Keratinocyte (primary cell): ENCODE results near the gene WDR4. TPM values are rescaled to one million over a fixed set of nuclear protein-coding genes. Genes with fewer than 3 reads are reported as not detected.

Source experiments
- DNase-seq: peaks from one replicate; pipeline ENCODE4 v3.0.0-alpha.2; 2011; ENCODE audit warnings: low read depth, missing footprints, low spot score
- FAIRE-seq: peaks from 2 replicates; lab custom pipeline; 2011; peaks lifted over from hg19 to GRCh38; lab: Jason Lieb, UNC
- H2AFZ ChIP-seq: 2 replicates; pipeline ENCODE4 v1.6.0; 2012; ENCODE audit warnings: low read length, control low read depth, inconsistent platforms; ENCODE audit not compliant: control insufficient read depth
- H3K27ac ChIP-seq: 2 replicates; pipeline ENCODE4 v1.5.1; 2011; ENCODE audit warnings: low read length; ENCODE audit not compliant: control insufficient read depth, insufficient read depth
- H3K27me3 ChIP-seq: 3 replicates; pipeline ENCODE4 v1.6.0; 2011; ENCODE audit warnings: low read length; ENCODE audit not compliant: control insufficient read depth, insufficient read depth; ENCODE audit errors: extremely low read depth
- H3K36me3 ChIP-seq, 2 experiments: 2 replicates in 1 of 2; 3 replicates in 1 of 2; pipeline ENCODE4 v1.5.1; 2011; ENCODE audit warnings: low read length in 2 of 2, mild to moderate bottlenecking in 1 of 2; ENCODE audit not compliant: control insufficient read depth in 2 of 2, insufficient read depth in 2 of 2; ENCODE audit errors: extremely low read depth in 1 of 2
- H3K4me1 ChIP-seq: 3 replicates; pipeline ENCODE4 v1.5.1; 2011; ENCODE audit warnings: low read length; ENCODE audit not compliant: control insufficient read depth, insufficient read depth; ENCODE audit errors: extremely low read depth
- H3K4me2 ChIP-seq: 3 replicates; pipeline ENCODE4 v1.6.0; 2011; ENCODE audit warnings: low read depth, low read length; ENCODE audit not compliant: control insufficient read depth, insufficient read depth; ENCODE audit errors: extremely low read depth
- H3K4me3 ChIP-seq, 3 experiments: fragments of 200-600 bp in 1 of 3; sonication (generic) in 1 of 3; 2 replicates in 2 of 3; 3 replicates in 1 of 3; pipeline ENCODE4 v1.5.1; 2011 to 2016; ENCODE audit warnings: low read length in 3 of 3, mild to moderate bottlenecking in 3 of 3, control low read depth in 2 of 3, inconsistent platforms in 1 of 3, low read depth in 1 of 3, mixed read lengths in 1 of 3, mixed run types in 1 of 3, moderate library complexity in 1 of 3; ENCODE audit not compliant: control insufficient read depth in 2 of 3, insufficient read depth in 2 of 3; ENCODE audit errors: extremely low read depth in 1 of 3
- H3K79me2 ChIP-seq: 2 replicates; pipeline ENCODE4 v1.6.0; 2012; ENCODE audit warnings: low read length; ENCODE audit not compliant: control insufficient read depth, insufficient read depth
- H3K9ac ChIP-seq: 3 replicates; pipeline ENCODE4 v1.6.0; 2011; ENCODE audit warnings: low read length; ENCODE audit not compliant: control insufficient read depth, insufficient read depth; ENCODE audit errors: extremely low read depth
- H3K9me1 ChIP-seq: 3 replicates; pipeline ENCODE4 v1.6.0; 2011; ENCODE audit warnings: low read length; ENCODE audit not compliant: control insufficient read depth, insufficient read depth; ENCODE audit errors: extremely low read depth
- H3K9me3 ChIP-seq: 2 replicates; pipeline ENCODE4 v1.5.1; 2012; ENCODE audit warnings: low read depth, low read length; ENCODE audit not compliant: control insufficient read depth
- H4K20me1 ChIP-seq: 3 replicates; pipeline ENCODE4 v1.6.0; 2011; ENCODE audit warnings: low read length; ENCODE audit not compliant: control insufficient read depth, insufficient read depth; ENCODE audit errors: extremely low read depth
- CTCF ChIP-seq, 3 experiments: IDR thresholded peaks in 1 of 3; conservative IDR thresholded peaks in 1 of 3; optimal IDR thresholded peaks in 1 of 3; 2 replicates in 2 of 3; 3 replicates in 1 of 3; pipeline versions ENCODE3 to v1.5.1; 2011; ENCODE audit warnings: low read length in 3 of 3, mild to moderate bottlenecking in 3 of 3, moderate library complexity in 2 of 3, control low read depth in 1 of 3, inconsistent platforms in 1 of 3; ENCODE audit not compliant: insufficient read depth in 2 of 3; ENCODE audit errors: extremely low read depth in 1 of 3
- EZH2 ChIP-seq: IDR thresholded peaks from one replicate; pipeline ENCODE4 v1.6.1; 2012; ENCODE audit warnings: inconsistent platforms, mild to moderate bottlenecking, low read length, moderate library complexity
- dilution Hi-C: fragments of 300-500 bp; cut with MboI; formaldehyde crosslinking; loops from one replicate; pipeline ENCODE4 v1.7.0; 2020; ENCODE audit warnings: low sequenced_read_pairs; ENCODE audit not compliant: extremely low pct_ligation_motif_present
- polyA plus RNA-seq, 5 experiments: library from polyadenylated mRNA; depleted of rRNA in 3 of 5; stranded (reverse) in 3 of 5; stranded (forward) in 1 of 5; unstranded in 1 of 5; fragments of >200 nt; gene quantifications; 1 replicate in 1 of 5; 2 replicates in 3 of 5; 3 replicates in 1 of 5; pipeline versions ENCODE4 v1.2.1 to v1.2.3, GENCODE V29; 2011 to 2012; ENCODE audit warnings: missing spikeins in 2 of 5, low read depth in 1 of 5, low replicate concordance in 1 of 5

WDR4 gene
- polyA plus RNA-seq, 1 donor (not counting 4 experiments of a cell fraction or from before 2014, with no cell fraction given): 14.9 TPM

GRCh38 chr21:42836402-42836666 is 43.0 kb downstream of the WDR4 start:
- no peak overlapping the region for H3K4me2 ChIP-seq
- no peaks in the 10 kb centered on the region for H3K27me3 ChIP-seq
- peaks cover 14 to 19% of the 10 kb centered on the region in 2 experiments for H3K36me3 ChIP-seq
- no peaks in the 10 kb centered on the region for H3K79me2 ChIP-seq
- DNase-seq (no peak), FAIRE-seq (no peak)
- dilution Hi-C loops: no loop called here
- peaks cover 9% of the 10 kb centered on the region for H4K20me1 ChIP-seq
- no peak overlapping the region for H3K9ac ChIP-seq
- H3K9me1 ChIP-seq: peaks cover 2% of the 10 kb centered on the region
- no peak overlapping the region for H2AFZ ChIP-seq
- H3K4me3 ChIP-seq: no peak overlapping the region
- H3K4me1 ChIP-seq: no peaks in the 10 kb centered on the region
- no peak for TF ChIP-seq EZH2
- TF ChIP-seq CTCF (optimal IDR thresholded peaks at IDR 0.05 in 1 of 3, IDR thresholded peaks at IDR 0.05 in 1 of 3, conservative IDR thresholded peaks at IDR 0.05 in 1 of 3; ENCODE audit: extremely low read depth in 1 of 3, insufficient read depth in 2 of 3, low read length in 3 of 3): no peak
- no peak overlapping the region for H3K27ac ChIP-seq
- no peaks in the 10 kb centered on the region for H3K9me3 ChIP-seq

GRCh38 chr21:42835611-42836401 is 43.5 kb downstream of the WDR4 start:
- Histone ChIP-seq H3K36me3 (peaks cover 10 to 17% of the 10 kb centered on the region in 2 experiments), H4K20me1 (peaks cover 7% of the 10 kb centered on the region), H3K4me3 (no peak overlapping the region), H3K4me1 (no peaks in the 10 kb centered on the region), H3K79me2 (no peaks in the 10 kb centered on the region), H3K9ac (no peak overlapping the region), H3K27ac (no peak overlapping the region), H2AFZ (no peak overlapping the region), H3K9me1 (peaks cover 2% of the 10 kb centered on the region), H3K4me2 (no peak overlapping the region), H3K27me3 (no peaks in the 10 kb centered on the region), H3K9me3 (no peaks in the 10 kb centered on the region)
- no peak for DNase-seq
- TF ChIP-seq EZH2: no peak
- no peak for TF ChIP-seq CTCF (optimal IDR thresholded peaks at IDR 0.05 in 1 of 3, IDR thresholded peaks at IDR 0.05 in 1 of 3, conservative IDR thresholded peaks at IDR 0.05 in 1 of 3; ENCODE audit: extremely low read depth in 1 of 3, insufficient read depth in 2 of 3, low read length in 3 of 3)
- dilution Hi-C loops: no loop called here
- FAIRE-seq: no peak
